Occipital lobe (tissue), 2 donors: ENCODE results near the gene KHSRP. TPM values are rescaled to one million over a fixed set of nuclear protein-coding genes. Genes with fewer than 3 reads are reported as not detected.
"Not testable (repeated sequence)": the region's sequence is repeated elsewhere in the genome, so short reads cannot be mapped to it uniquely, and the experiment has no call there.

Source experiments
- DNase-seq: peaks from one replicate; lab custom pipeline; 2025; lab: John Stamatoyannopoulos, UW
- total RNA-seq: library from RNA; depleted of rRNA; stranded (reverse); fragments of >200 nt; gene quantifications from one replicate; pipeline ENCODE4 v1.2.3, GENCODE V29; 2014

The KHSRP gene
- total RNA-seq, 1 donor from 2014 or later, result 73.6 TPM

- no peak for DNase-seq
Observed at GRCh38 chr19:6451583-6452222, 27.1 kb upstream of the KHSRP start.

- no peak for DNase-seq
Observed at GRCh38 chr19:6450166-6450565, 25.6 kb upstream of the KHSRP start.

- DNase-seq, result no peak
Observed at GRCh38 chr19:6448045-6448444, 23.4 kb upstream of the KHSRP start.

GRCh38 chr19:6446452-6446851, 21.8 kb upstream of the KHSRP start:
- DNase-seq, result no peak

GRCh38 chr19:6443986-6444385, 19.4 kb upstream of the KHSRP start:
- no peak for DNase-seq

- DNase-seq, result no peak
Observed at GRCh38 chr19:6442087-6442688, 17.6 kb upstream of the KHSRP start.

GRCh38 chr19:6440905-6441304, 16.3 kb upstream of the KHSRP start:
- DNase-seq, result no peak

GRCh38 chr19:6439743-6440142, 15.1 kb upstream of the KHSRP start:
- DNase-seq, result no peak

- DNase-seq, result no peak
Observed at GRCh38 chr19:6433663-6434062, 9.1 kb upstream of the KHSRP start, which contains the start of gene SLC25A41. Gene SLC25A41, minus strand, starts transcription at chr19:6433763. Its CDS starts 70 bp downstream, at chr19:6433693.

- no peak for DNase-seq
Observed at GRCh38 chr19:6433165-6433564, 8.6 kb upstream of the KHSRP start.

GRCh38 chr19:6431891-6432290, 7.3 kb upstream of the KHSRP start:
- DNase-seq, result no peak

GRCh38 chr19:6429419-6430221, 5.0 kb upstream of the KHSRP start:
- DNase-seq, result no peak

GRCh38 chr19:6428692-6429418, 4.2 kb upstream of the KHSRP start:
- DNase-seq, result not testable (repeated sequence)

GRCh38 chr19:6427131-6427530, 2.5 kb upstream of the KHSRP start:
- no peak for DNase-seq

GRCh38 chr19:6425732-6426620, 1.4 kb upstream of the KHSRP start:
- no peak for DNase-seq

GRCh38 chr19:6424939-6425731, 524 bp upstream of the KHSRP start:
- DNase-seq, result peak; percentile 99

GRCh38 chr19:6423499-6424194, 964 bp downstream of the KHSRP start:
- DNase-seq, result no peak

GRCh38 chr19:6421075-6422014, 3.3 kb downstream of the KHSRP start:
- no peak for DNase-seq
